GM19372 (cell line): Measurements from ENCODE around the gene P2RY4.
"Not testable (repeated sequence)": the region's sequence is repeated elsewhere in the genome, so short reads cannot be mapped to it uniquely, and the experiment has no call there.

ENCODE experiments used
- ATAC-seq: cut with Tn5 transposase; IDR thresholded peaks from one replicate; pipeline ENCODE4 v1.9.1; 2021; ENCODE audit warnings: mild to moderate bottlenecking, low read depth, moderate library complexity; ENCODE audit not compliant: unreplicated experiment

P2RY4 gene

GRCh38 chrX:70260104-70260503, at the start of gene P2RY4:
Gene P2RY4 (minus strand): TSS chrX:70260204. CDS start chrX:70259624, 580 bp downstream.
- ATAC-seq: no peak

DNA sequence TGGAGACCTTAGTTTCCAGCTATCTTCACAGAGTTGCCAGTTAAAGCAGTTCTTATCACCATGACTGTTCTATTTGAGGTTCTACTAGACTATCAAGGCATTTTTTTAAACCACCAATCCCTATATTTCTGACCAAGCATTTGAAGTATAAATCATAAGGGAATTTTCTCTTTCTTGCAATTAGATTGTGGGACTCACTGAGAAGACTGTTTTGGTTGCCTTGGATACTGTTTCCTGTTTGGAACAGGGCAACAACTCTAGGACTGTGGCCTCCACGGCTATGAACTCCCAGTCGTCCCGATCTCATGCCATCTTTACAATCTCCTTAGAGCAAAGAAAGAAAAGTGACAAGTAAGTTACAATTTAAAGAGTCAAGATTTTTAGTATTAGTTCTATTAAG, 41.7 kb upstream of the P2RY4 start:
- no peak for ATAC-seq

DNA sequence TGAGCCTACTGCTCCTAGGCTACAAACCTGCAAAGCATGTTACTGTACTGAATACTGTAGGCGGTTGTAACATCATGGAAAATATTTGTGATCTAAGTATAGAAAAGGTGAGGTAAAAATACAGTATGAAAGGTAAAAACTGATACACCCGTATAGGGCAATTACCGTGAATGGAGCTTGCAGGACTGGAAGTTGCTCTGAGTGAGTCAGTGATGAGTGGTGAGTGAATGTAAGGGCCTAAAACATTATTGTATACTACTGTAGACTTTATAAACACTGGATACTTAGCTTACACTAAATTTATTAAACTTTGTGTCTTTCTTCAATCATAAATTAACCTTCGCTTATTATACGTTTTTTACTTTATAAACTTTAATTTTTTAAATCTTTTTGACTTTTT, 33.6 kb upstream of the P2RY4 start:
- no peak for ATAC-seq

GRCh38 chrX:70292788-70293187, 32.8 kb upstream of the P2RY4 start:
- ATAC-seq: no peak

- peak; percentile 97 for ATAC-seq
Measured at GRCh38 chrX:70289793-70290770, 30.1 kb upstream of the P2RY4 start, which contains the start of the genes KIF4A and PDZD11. Gene KIF4A (plus strand): TSS chrX:70290104. CDS start chrX:70290459, 355 bp downstream. Gene PDZD11 (minus strand): TSS chrX:70289927. CDS start chrX:70289341, 586 bp downstream.

GRCh38 chrX:70289168-70289792, 29.3 kb upstream of the P2RY4 start:
- ATAC-seq: no peak

DNA sequence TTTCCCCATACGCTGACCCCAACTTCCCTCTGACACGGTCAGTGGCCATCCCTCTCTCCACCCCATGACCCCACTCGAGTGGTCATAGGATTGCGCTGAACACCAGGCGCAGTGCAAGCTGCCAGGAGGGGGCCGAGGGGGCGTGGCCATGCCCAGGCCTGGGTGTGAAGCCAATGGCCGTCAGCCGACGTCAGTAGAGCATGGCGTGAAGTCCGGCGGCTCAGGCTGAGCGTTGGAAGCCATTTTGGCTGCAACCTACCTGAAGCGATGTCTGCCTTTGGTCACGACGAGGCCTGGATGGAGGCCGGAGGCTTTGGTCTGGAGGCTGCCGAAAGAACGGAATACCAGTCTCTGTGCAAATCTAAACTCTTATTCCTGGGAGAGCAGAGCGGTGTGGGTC, 21.9 kb upstream of the P2RY4 start, which contains the start of gene RAB41:
TSS of gene RAB41 (plus strand) at position 222 of the 400 bp plus-strand sequence. CDS start at position 268, 46 bp downstream.
- no peak for ATAC-seq

GRCh38 chrX:70280573-70280972, 20.6 kb upstream of the P2RY4 start:
- no peak for ATAC-seq

DNA sequence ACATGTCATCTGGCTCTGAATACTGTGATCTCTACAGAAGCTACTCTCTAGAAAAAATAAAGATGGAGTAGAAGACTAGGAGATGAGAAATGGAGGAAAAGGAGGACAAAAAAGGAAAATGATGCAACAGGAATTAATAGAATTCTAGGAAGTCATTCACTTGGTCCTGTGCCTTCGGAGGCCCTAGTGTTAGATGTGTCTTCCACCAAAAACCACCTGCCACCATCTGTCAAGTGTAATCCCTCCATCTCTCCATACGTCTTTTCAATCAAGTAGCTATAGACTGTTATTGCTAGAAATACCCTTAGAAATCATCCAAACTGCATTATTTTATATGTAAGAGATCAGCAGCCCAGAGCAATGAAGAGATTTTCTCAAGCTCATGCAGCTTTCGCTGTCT, 19.1 kb upstream of the P2RY4 start:
- no peak for ATAC-seq

DNA sequence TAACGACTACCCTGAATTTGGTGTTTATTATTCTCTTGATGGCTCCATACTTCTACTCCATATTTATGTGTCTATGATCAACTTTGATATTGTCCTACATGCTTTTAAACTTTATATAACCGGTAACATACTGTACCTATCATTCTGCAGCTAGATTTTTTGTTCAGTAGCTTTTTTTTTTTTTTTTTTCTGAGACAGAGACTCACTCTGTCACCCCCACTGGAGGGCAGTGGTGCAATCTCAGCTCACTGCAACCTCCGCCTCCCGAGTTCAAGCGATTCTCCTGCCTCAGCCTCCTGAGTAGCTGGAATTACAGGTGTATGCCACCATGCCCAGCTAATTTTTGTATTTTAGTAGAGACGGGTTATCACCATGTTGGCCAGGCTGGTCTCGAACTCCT, 14.0 kb upstream of the P2RY4 start:
- not testable (repeated sequence) for ATAC-seq

DNA sequence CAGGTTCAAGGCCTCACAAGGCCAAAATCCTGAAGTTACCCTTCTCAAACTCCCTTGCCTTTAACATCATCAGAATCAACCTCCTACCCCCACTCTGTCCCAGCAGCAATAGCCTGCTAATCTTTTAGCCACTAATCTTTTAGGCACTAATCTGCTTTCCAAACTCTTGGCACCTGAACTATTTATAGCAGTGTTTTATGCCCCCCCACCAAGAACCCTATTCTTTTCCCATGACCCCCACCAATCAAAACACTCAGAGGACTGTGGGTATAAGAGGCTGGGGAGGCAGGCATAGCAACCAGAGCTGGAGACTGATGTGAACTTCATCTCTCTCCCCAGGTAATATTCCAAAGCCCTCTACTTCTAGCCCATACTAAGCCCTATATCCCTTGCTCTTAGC, 8.0 kb upstream of the P2RY4 start, which contains the start of gene ARR3:
TSS of gene ARR3 (plus strand) at position 301 of the 400 bp plus-strand sequence. CDS start 1,052 bp downstream, outside the sequence.
- ATAC-seq: no peak

DNA sequence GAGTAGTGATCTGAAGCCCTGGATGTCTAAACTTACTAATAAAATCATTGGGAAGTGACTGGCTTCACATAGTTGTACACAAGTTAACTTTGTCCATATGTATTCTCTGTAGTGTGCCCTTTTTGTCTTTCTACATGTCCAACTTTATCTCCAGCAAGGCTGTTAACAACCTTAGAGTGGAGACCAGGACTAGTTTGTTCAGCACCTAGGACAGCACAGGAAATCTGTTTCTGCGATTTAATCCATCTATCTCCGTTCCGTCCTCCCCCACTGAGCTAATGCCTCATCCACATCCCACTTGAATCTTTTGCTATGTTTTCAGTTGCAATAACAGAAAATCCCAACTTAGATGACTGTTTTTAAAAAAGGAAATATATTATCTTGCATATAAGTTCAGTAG, 4.8 kb upstream of the P2RY4 start:
- no peak for ATAC-seq

DNA sequence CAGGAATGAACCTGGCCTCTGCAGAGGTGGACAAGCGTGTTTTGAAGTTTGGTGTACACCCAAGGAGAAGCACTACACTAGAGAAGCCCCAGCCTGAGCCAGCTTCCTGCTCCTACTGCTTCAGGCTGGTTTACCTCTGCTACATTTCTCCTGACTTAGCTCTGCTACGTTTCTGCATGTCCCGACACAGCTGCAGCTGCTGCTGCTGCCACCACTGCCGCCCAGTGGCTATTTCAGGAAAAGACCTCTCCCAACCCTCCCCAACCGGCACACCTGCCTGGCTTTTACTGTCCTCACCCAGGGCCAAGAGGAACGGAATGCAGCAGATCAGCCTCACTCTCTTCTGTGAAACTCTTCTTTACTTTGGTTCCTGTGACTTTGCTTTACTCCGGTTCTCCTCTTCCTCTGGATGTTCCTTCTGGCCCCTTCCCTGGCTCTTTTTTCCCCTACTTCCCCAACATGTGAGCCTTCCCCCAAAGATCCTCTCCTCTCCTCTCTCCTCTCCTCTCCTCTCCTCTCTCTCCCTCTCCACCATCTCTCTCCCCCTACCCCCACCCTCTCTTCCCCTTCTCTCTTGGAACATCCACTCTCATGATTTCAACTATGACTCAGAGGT, 3.1 kb upstream of the P2RY4 start:
- ATAC-seq: no peak

DNA sequence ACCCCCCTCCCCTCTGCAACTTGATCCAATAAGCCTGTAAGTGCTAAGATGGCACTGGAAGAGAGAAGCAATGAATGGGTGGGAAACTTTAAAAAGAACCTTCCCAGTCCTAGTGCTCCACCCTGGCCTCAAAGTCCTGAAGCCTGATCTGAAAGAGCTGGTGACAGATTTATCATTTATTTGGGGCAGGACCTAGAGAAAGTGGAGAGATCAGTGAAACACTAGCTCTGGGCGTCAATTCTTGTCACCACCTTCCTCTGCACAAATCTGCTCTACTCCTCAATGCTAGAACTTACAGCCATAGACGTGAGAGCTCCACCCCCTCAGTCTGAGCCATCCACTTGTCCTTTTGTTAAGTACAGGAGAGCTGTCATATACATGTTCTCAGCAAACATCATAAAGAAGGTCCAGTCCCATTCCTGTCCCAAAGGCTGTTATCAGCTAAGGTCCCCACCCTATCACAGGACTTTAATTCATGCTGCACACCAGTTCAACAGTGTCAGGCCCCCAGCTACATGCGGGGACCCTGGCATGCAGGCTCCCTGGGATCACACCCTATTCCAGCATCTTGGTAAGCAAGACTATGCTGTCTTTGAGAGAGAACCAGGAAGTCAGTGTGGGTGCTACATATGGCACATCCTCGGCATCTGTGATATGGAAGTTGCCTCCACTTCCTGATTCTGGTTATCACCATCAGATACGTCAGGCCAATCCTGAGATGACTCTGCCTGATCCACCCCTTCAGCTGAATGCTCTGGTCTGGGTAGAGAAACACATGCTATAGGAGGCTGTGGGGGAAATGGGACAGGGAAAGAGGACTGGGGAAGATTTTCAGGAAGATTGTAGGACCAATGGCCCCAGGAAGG, 2.3 kb downstream of the P2RY4 start:
- no peak for ATAC-seq

DNA sequence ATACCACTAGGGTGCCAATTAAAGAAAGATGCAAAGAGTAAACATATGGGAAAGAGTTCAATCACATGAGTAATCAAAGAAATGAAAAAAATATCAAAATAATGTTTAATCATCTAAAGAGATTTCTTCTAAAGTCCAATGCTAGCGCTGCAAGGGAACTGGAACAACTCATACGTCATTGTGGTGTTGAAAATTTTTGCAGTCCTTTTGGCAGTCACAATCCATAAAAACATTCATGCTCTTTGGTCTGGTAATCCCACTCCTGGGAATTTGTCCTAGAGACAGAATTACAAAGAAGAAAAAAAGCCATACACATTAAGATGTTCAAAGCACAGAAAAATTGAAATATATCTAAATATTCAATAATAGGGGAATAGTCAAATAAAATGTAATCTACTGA, 4.6 kb downstream of the P2RY4 start:
- no peak for ATAC-seq

DNA sequence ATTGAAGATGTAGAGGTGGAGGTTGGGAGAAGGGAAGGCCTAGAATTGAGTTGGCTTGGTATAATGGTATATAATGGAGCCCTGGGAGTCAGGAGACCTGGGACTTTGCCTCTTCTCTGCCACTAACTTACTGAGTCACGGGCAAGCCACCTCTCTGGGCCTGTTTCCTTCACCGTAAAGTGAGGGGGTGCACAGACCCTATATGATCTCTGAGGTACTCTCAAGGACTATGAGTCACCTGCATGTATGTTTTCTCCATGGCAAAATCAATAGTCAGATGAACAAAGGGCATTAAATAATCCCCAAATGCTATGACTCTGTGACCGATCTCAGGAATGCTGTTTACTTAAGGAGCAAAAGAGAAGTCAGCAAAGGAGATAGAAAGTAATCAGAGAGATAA, 5.1 kb downstream of the P2RY4 start:
- ATAC-seq: no peak

GRCh38 chrX:70254063-70254400, 6.0 kb downstream of the P2RY4 start:
- ATAC-seq: no peak

DNA sequence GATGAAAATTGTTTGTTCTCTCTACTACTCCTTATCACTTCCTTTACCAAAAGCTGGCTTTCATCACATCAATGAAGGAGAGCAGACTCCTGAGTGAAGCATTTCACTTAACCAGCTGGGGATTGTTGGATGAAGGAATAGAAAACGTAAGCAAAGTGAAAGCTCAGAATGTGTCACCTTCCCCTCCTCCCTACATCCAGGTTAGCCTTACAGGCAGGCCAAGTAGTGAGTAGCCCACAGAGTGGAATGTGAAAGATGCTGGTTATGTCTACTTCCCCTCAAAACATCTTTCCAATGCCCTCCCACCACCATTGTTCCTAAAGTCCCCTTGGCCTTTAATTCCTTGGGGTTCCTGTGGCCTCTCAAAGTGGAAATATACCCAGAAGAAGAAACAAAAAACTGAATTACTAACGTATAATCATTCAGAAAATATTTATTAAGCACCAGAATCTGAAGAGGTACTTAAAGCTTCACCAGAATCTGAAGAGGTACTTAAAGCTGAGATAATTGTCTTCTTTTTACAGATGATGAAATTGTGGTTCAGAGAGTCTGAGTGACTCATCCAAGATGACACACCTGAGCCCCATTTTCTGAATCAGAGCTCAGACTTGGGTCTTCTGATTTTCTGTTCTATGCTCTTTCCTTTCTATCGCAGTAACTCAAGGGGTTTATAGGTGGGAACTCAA, 6.5 kb downstream of the P2RY4 start:
- ATAC-seq: no peak

DNA sequence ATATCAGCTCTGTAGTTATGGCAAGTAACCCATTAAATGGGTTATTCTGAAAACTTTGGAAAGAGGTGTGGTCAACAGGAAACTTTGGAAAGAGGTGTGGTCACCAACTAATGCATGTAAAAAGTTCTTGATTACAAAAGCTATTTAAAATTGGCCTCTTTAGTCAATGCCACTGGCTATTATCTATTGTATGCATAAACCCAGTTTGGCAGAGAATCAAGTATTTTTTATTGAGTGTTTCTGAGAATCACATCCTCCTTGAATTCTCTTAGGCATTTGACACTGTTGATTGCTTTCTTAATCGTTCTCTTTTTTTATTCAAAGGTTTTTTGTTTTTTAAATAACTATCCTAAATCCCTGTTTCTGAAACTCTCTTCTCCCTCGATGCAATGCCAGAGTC, 7.5 kb downstream of the P2RY4 start:
- ATAC-seq: no peak
